Caco-2 (cell line): ENCODE results near the gene DCAF11. TPM values are rescaled to one million over a fixed set of nuclear protein-coding genes. Genes with fewer than 3 reads are reported as not detected.

Source experiments
- BruUV-seq: library from RNA; stranded (reverse); fragments of 400-500 nt; replicated peaks from 2 replicates; lab custom pipeline; 2021; lab: Mats Ljungman, UMichigan
- CTCF ChIA-PET: fragments of 300-600 bp; sonication (Branson Sonifier 250); formaldehyde crosslinking; loops from one replicate; lab custom pipeline; 2022; ENCODE audit warnings: antibody characterized with exemption; lab: Charles Lee
- POLR2A ChIA-PET: fragments of 300-600 bp; sonication (Branson Sonifier 250); formaldehyde crosslinking; loops from one replicate; lab custom pipeline; 2022; ENCODE audit warnings: antibody characterized with exemption; lab: Charles Lee
- DNase-seq, 2 experiments: peaks; one replicate each; pipeline versions ENCODE4 v3.0.0 to v3.0.0-alpha.2; 2020 to 2022
- H3K27me3 ChIP-seq: replicated peaks from 2 replicates; pipeline ENCODE4 v1.6.0; 2011; ENCODE audit warnings: low read length; ENCODE audit not compliant: control insufficient read depth, insufficient read depth
- H3K36me3 ChIP-seq: 2 replicates; pipeline ENCODE4 v1.5.1; 2011; ENCODE audit warnings: low read length; ENCODE audit not compliant: control insufficient read depth, insufficient read depth
- H3K4me1 ChIP-seq: fragments of 250-450 bp; sonication (Bioruptor Pico); 2 replicates; pipeline ENCODE4 v1.5.1; 2020; ENCODE audit warnings: mild to moderate bottlenecking
- H3K4me3 ChIP-seq: 2 replicates; pipeline ENCODE4 v1.5.1; 2011; ENCODE audit warnings: low read depth, mild to moderate bottlenecking, control low read depth, low read length
- H3K9me3 ChIP-seq: fragments of 250-450 bp; sonication (Bioruptor Pico); 2 replicates; pipeline ENCODE4 v1.5.1; 2020; ENCODE audit warnings: mild to moderate bottlenecking, moderate library complexity
- H3K27ac Mint-ChIP-seq: one replicate; pipeline ENCODE4 v1.8.0; 2022; ENCODE audit warnings: mixed read lengths; ENCODE audit not compliant: unreplicated experiment
- H3K27me3 Mint-ChIP-seq: one replicate; pipeline ENCODE4 v1.8.0; 2022; ENCODE audit warnings: mixed read lengths; ENCODE audit not compliant: insufficient read depth, unreplicated experiment
- H3K36me3 Mint-ChIP-seq: one replicate; pipeline ENCODE4 v1.8.0; 2022; ENCODE audit warnings: mild to moderate bottlenecking, mixed read lengths; ENCODE audit not compliant: insufficient read depth, unreplicated experiment
- H3K4me1 Mint-ChIP-seq: one replicate; pipeline ENCODE4 v1.8.0; 2022; ENCODE audit warnings: low read depth, mixed read lengths; ENCODE audit not compliant: unreplicated experiment
- H3K4me3 Mint-ChIP-seq: one replicate; pipeline ENCODE4 v1.8.0; 2022; ENCODE audit warnings: mild to moderate bottlenecking, moderate library complexity, mixed read lengths; ENCODE audit not compliant: unreplicated experiment
- H3K9me3 Mint-ChIP-seq: one replicate; pipeline ENCODE4 v1.8.0; 2022; ENCODE audit warnings: mixed read lengths; ENCODE audit not compliant: unreplicated experiment
- CTCF ChIP-seq, 2 experiments: fragments of 200-600 bp in 1 of 2; IDR thresholded peaks; 1 replicate in 1 of 2; 2 replicates in 1 of 2; pipeline versions ENCODE4 v1.5.1 to v1.8.0; 2011 to 2022; ENCODE audit warnings: antibody characterized with exemption in 1 of 2, control low read depth in 1 of 2, inconsistent platforms in 1 of 2, low read depth in 1 of 2, low read length in 1 of 2, mild to moderate bottlenecking in 1 of 2, moderate library complexity in 1 of 2; ENCODE audit not compliant: insufficient read depth in 1 of 2, severe bottlenecking in 1 of 2, unreplicated experiment in 1 of 2
- intact Hi-C: fragments of 100-400 bp; cut with micrococcal nuclease; formaldehyde crosslinking; loops from one replicate; pipeline ENCODE4 v1.10.0; 2022; ENCODE audit not compliant: unreplicated experiment
- total RNA-seq: library from RNA; stranded (reverse); gene quantifications from 2 replicates; pipeline ENCODE4 v1.2.3, GENCODE V29; 2022

The DCAF11 gene
- total RNA-seq, 1 experiment from 2014 or later = 65.9 TPM

- peak; percentile 65 to 71 for DNase-seq
Observed at GRCh38 chr14:24080888-24081738, 33.5 kb upstream of the DCAF11 start.

GRCh38 chr14:24081739-24082211 is 32.8 kb upstream of the DCAF11 start:
- TF ChIP-seq CTCF (IDR thresholded peaks at IDR 0.05; ENCODE audit: insufficient read depth in 1 of 2, low read depth in 1 of 2, low read length in 1 of 2, severe bottlenecking in 1 of 2, unreplicated experiment in 1 of 2) = no peak
- peaks cover 8% of the 10 kb centered on the region for H3K4me1 Mint-ChIP-seq
- intact Hi-C loops = loop anchor here (1.0 kb wide), 1 partner anchor 29 kb away; the partner anchor contains the start of gene CARMIL3
- peak overlapping the region; percentile 23 for H3K27ac Mint-ChIP-seq
- Histone ChIP-seq H3K27me3 (no peaks in the 10 kb centered on the region; the same call in 1 of the 2 replicates), H3K4me1 (peaks cover 14% of the 10 kb centered on the region), H3K4me3 (peak overlapping the region; percentile 71), H3K9me3 (no peaks in the 10 kb centered on the region), H3K36me3 (no peaks in the 10 kb centered on the region)
- no peaks in the 10 kb centered on the region for H3K27me3 Mint-ChIP-seq
- BruUV-seq = TSS peak; percentile 44
- no peak for DNase-seq
- no peaks in the 10 kb centered on the region for H3K9me3 Mint-ChIP-seq
- ChIA-PET POLR2A (interaction anchor here (0.7 to 4.4 kb wide), 3 partner anchors 12 to 65 kb away, joined by 4 to 27 read pairs (median 5); partner anchors contain the start of genes CARMIL3, PCK2 and RNF31), CTCF (interaction anchor here (0.8 to 2.6 kb wide), 6 partner anchors 9 to 29 kb away, joined by 3 to 15 read pairs (median 8); partner anchors contain the start of gene PCK2)
- peak overlapping the region; percentile 78 for H3K4me3 Mint-ChIP-seq
- peaks cover 10% of the 10 kb centered on the region for H3K36me3 Mint-ChIP-seq

More at GRCh38 chr14:24080888-24081738, 33.5 kb upstream of the DCAF11 start:
- no peak overlapping the region for H3K27ac Mint-ChIP-seq
- H3K4me1 Mint-ChIP-seq = peaks cover 8% of the 10 kb centered on the region
- H3K27me3 Mint-ChIP-seq = no peaks in the 10 kb centered on the region
- intact Hi-C loops = loop anchor here (1.0 kb wide), 1 partner anchor 29 kb away; the partner anchor contains the start of gene CARMIL3
- H3K9me3 Mint-ChIP-seq = no peaks in the 10 kb centered on the region
- Histone ChIP-seq H3K36me3 (no peaks in the 10 kb centered on the region), H3K9me3 (no peaks in the 10 kb centered on the region), H3K27me3 (no peaks in the 10 kb centered on the region; the same call in 1 of the 2 replicates), H3K4me1 (peaks cover 14% of the 10 kb centered on the region), H3K4me3 (peak overlapping the region; percentile 71)
- peaks cover 10% of the 10 kb centered on the region for H3K36me3 Mint-ChIP-seq
- CTCF ChIA-PET = interaction anchor here (0.6 to 2.6 kb wide), 9 partner anchors 9 to 97 kb away, joined by 3 to 15 read pairs (median 6); partner anchors contain the start of gene PCK2
- peak overlapping the region; percentile 78 for H3K4me3 Mint-ChIP-seq
- POLR2A ChIA-PET = interaction anchor here (0.7 to 4.4 kb wide), 3 partner anchors 13 to 66 kb away, joined by 4 to 27 read pairs (median 5); partner anchors contain the start of genes CARMIL3, PCK2 and RNF31
- TSS peak; percentile 69 for BruUV-seq
- no peak for TF ChIP-seq CTCF (IDR thresholded peaks at IDR 0.05; ENCODE audit: insufficient read depth in 1 of 2, low read depth in 1 of 2, low read length in 1 of 2, severe bottlenecking in 1 of 2, unreplicated experiment in 1 of 2)
